Measurements from ENCODE around the gene SETBP1.

SETBP1 gene

GRCh38 chr18:44816050-44816449 lies 135.4 kb downstream of the SETBP1 start:
- no peak for DNase-seq (ENCODE audit: low read depth, low spot score)

GRCh38 chr18:44816477-44816876 lies 135.8 kb downstream of the SETBP1 start:
- no peak for DNase-seq (ENCODE audit: low read depth, low spot score)

- no peak for DNase-seq (ENCODE audit: low read depth, low spot score)
Measured at GRCh38 chr18:44817831-44818473, 137.3 kb downstream of the SETBP1 start.

- no peak for DNase-seq (ENCODE audit: low read depth, low spot score)
Measured at GRCh38 chr18:44818668-44819403, 138.1 kb downstream of the SETBP1 start.

GRCh38 chr18:44819944-44820510 lies 139.3 kb downstream of the SETBP1 start:
- no peak for DNase-seq (ENCODE audit: low read depth, low spot score)

GRCh38 chr18:44821924-44822323 lies 141.2 kb downstream of the SETBP1 start:
- DNase-seq (ENCODE audit: low read depth, low spot score), result no peak

- DNase-seq (ENCODE audit: low read depth, low spot score), result no peak
Measured at GRCh38 chr18:44823286-44823685, 142.6 kb downstream of the SETBP1 start.

- no peak for DNase-seq (ENCODE audit: low read depth, low spot score)
Measured at GRCh38 chr18:44823782-44824181, 143.1 kb downstream of the SETBP1 start.

- no peak for DNase-seq (ENCODE audit: low read depth, low spot score)
Measured at GRCh38 chr18:44824884-44825283, 144.2 kb downstream of the SETBP1 start.

GRCh38 chr18:44826418-44827259 lies 146.0 kb downstream of the SETBP1 start:
- DNase-seq (ENCODE audit: low read depth, low spot score), result no peak

- DNase-seq (ENCODE audit: low read depth, low spot score), result no peak
Measured at GRCh38 chr18:44828080-44828479, 147.4 kb downstream of the SETBP1 start.

- DNase-seq (ENCODE audit: low read depth, low spot score), result no peak
Measured at GRCh38 chr18:44830581-44830980, 149.9 kb downstream of the SETBP1 start.

- DNase-seq (ENCODE audit: low read depth, low spot score), result no peak
Measured at GRCh38 chr18:44833786-44834185, 153.1 kb downstream of the SETBP1 start.

GRCh38 chr18:44834867-44835469 lies 154.3 kb downstream of the SETBP1 start:
- DNase-seq (ENCODE audit: low read depth, low spot score), result no peak

GRCh38 chr18:44835703-44836102 lies 155.0 kb downstream of the SETBP1 start:
- no peak for DNase-seq (ENCODE audit: low read depth, low spot score)

GRCh38 chr18:44836263-44836662 lies 155.6 kb downstream of the SETBP1 start:
- DNase-seq (ENCODE audit: low read depth, low spot score), result no peak

GRCh38 chr18:44837482-44838180 lies 156.9 kb downstream of the SETBP1 start:
- DNase-seq (ENCODE audit: low read depth, low spot score), result no peak

- DNase-seq (ENCODE audit: low read depth, low spot score), result no peak
Measured at GRCh38 chr18:44838971-44839666, 158.4 kb downstream of the SETBP1 start.

GRCh38 chr18:44840058-44840790 lies 159.5 kb downstream of the SETBP1 start:
- no peak for DNase-seq (ENCODE audit: low read depth, low spot score)

GRCh38 chr18:44841221-44841620 lies 160.5 kb downstream of the SETBP1 start:
- DNase-seq (ENCODE audit: low read depth, low spot score), result no peak

All from iPS DF 19.7 (cell line).